ENCODE measurements around the gene FRG2B.
A peak's percentile ranks its signal among the peaks of the same experiment; 100 is the strongest.
"Not testable (repeated sequence)": the region's sequence is repeated elsewhere in the genome, so short reads cannot be mapped to it uniquely, and the experiment has no call there.

Gene FRG2B

GRCh38 chr10:133608855-133609254 is 17.7 kb downstream of the FRG2B start:
- TF ChIP-seq, protein P1, sequence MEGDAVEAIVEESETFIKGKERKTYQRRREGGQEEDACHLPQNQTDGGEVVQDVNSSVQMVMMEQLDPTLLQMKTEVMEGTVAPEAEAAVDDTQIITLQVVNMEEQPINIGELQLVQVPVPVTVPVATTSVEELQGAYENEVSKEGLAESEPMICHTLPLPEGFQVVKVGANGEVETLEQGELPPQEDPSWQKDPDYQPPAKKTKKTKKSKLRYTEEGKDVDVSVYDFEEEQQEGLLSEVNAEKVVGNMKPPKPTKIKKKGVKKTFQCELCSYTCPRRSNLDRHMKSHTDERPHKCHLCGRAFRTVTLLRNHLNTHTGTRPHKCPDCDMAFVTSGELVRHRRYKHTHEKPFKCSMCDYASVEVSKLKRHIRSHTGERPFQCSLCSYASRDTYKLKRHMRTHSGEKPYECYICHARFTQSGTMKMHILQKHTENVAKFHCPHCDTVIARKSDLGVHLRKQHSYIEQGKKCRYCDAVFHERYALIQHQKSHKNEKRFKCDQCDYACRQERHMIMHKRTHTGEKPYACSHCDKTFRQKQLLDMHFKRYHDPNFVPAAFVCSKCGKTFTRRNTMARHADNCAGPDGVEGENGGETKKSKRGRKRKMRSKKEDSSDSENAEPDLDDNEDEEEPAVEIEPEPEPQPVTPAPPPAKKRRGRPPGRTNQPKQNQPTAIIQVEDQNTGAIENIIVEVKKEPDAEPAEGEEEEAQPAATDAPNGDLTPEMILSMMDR (IDR thresholded peaks at IDR 0.05; ENCODE audit: control insufficient read depth, extremely low read depth, insufficient read depth): peak; percentile 62
- peak; percentile 38 for DNase-seq (ENCODE audit: low read depth)
- H3K4me3 ChIP-seq (ENCODE audit: low read depth, low read length): no peak overlapping the region

GRCh38 chr10:133603434-133603833 is 23.2 kb downstream of the FRG2B start:
- DNase-seq (ENCODE audit: low read depth); H3K4me3 ChIP-seq (ENCODE audit: low read depth, low read length): not testable (repeated sequence)

- no peak overlapping the region for H3K4me3 ChIP-seq (ENCODE audit: low read depth, low read length)
- DNase-seq (ENCODE audit: low read depth): no peak
- TF ChIP-seq, protein P1 (IDR thresholded peaks at IDR 0.05; ENCODE audit: control insufficient read depth, extremely low read depth, insufficient read depth): no peak
Measured at GRCh38 chr10:133600657-133601056, 25.9 kb downstream of the FRG2B start.

DNA sequence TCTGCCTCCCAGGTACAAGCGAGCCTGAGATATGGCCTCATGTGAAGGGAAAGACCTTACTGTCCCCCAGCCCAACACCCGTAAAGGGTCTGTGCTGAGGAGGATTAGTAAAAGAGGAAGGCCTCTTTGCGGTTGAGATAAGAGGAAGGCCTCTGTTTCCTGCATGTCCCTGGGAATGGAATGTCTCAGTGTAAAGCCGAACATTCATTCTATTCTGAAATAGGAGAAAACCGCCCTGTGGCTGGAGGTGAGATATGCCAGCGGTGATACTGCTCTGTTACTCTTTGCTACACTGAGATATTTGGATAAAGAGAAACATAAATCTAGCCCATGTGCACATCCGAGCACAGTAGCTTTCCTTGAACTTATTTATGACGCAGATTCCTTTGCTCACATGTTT is 26.7 kb downstream of the FRG2B start:
- not testable (repeated sequence) for DNase-seq (ENCODE audit: low read depth)

DNA sequence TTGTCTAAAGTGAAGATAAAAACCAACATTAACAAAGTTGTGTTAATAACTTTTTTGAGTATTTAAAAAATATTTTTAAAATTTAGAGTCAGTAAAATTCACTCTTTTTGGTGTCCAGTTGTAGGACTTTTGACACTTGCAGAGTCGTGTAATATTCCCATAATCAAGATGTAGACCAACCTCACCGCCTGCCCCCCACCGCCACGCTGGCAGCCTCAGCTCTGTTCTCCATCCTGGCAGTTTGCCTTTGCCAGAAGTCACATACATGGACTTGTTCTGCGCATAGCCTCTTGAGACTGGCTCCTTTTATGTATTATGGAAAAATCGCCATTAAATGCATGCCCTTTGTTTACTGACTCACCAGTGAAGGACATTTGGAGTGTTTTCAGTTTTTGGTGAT is 33.9 kb downstream of the FRG2B start:
- no peak overlapping the region for H3K4me3 ChIP-seq (ENCODE audit: low read depth, low read length)
- no peak for DNase-seq (ENCODE audit: low read depth)
- TF ChIP-seq, protein P1 (IDR thresholded peaks at IDR 0.05; ENCODE audit: control insufficient read depth, extremely low read depth, insufficient read depth): no peak

More for the DNA sequence above, 26.7 kb downstream of the FRG2B start:
- H3K4me3 ChIP-seq (ENCODE audit: low read depth, low read length): not testable (repeated sequence)

- DNase-seq (ENCODE audit: low read depth): no peak
- TF ChIP-seq, protein P1 (IDR thresholded peaks at IDR 0.05; ENCODE audit: control insufficient read depth, extremely low read depth, insufficient read depth): no peak
- H3K4me3 ChIP-seq (ENCODE audit: low read depth, low read length): no peak overlapping the region
Measured at GRCh38 chr10:133590970-133591359, 35.6 kb downstream of the FRG2B start.

- no peak for DNase-seq (ENCODE audit: low read depth)
- no peak overlapping the region for H3K4me3 ChIP-seq (ENCODE audit: low read depth, low read length)
- TF ChIP-seq, protein P1 (IDR thresholded peaks at IDR 0.05; ENCODE audit: control insufficient read depth, extremely low read depth, insufficient read depth): no peak
Measured at GRCh38 chr10:133590226-133590969, 36.2 kb downstream of the FRG2B start.

- DNase-seq (ENCODE audit: low read depth); H3K4me3 ChIP-seq (ENCODE audit: low read depth, low read length): not testable (repeated sequence)
Measured at GRCh38 chr10:133577037-133577436, 49.6 kb downstream of the FRG2B start.
